Glutamatergic neuron (in vitro differentiated cells): ENCODE results near the gene CCL17. TPM values are rescaled to one million over a fixed set of nuclear protein-coding genes. Genes with fewer than 3 reads are reported as not detected.

Experiments
- DNase-seq: peaks from one replicate; pipeline ENCODE4 v3.0.0; 2022
- H3K27ac Mint-ChIP-seq: one replicate; pipeline ENCODE4 v1.8.0; 2020; ENCODE audit warnings: mild to moderate bottlenecking, mixed read lengths, inconsistent platforms; ENCODE audit not compliant: unreplicated experiment
- H3K27me3 Mint-ChIP-seq: one replicate; pipeline ENCODE4 v1.8.0; 2020; ENCODE audit warnings: mild to moderate bottlenecking, moderate library complexity, mixed read lengths, inconsistent platforms; ENCODE audit not compliant: unreplicated experiment
- H3K36me3 Mint-ChIP-seq: one replicate; pipeline ENCODE4 v1.8.0; 2020; ENCODE audit warnings: mild to moderate bottlenecking, mixed read lengths, inconsistent platforms; ENCODE audit not compliant: unreplicated experiment
- H3K4me1 Mint-ChIP-seq: one replicate; pipeline ENCODE4 v1.8.0; 2020; ENCODE audit warnings: mild to moderate bottlenecking, low read depth, mixed read lengths, inconsistent platforms; ENCODE audit not compliant: unreplicated experiment
- H3K4me3 Mint-ChIP-seq: one replicate; pipeline ENCODE4 v1.8.0; 2020; ENCODE audit warnings: mild to moderate bottlenecking, mixed read lengths, inconsistent platforms; ENCODE audit not compliant: unreplicated experiment
- H3K9me3 Mint-ChIP-seq: one replicate; pipeline ENCODE4 v1.8.0; 2020; ENCODE audit warnings: mild to moderate bottlenecking, moderate library complexity, mixed read lengths, inconsistent platforms; ENCODE audit not compliant: unreplicated experiment
- long read RNA-seq: library from polyadenylated mRNA; unstranded; transcript quantifications from one replicate; pipeline ENCODE4 v2.0.0, GENCODE V29; 2020; ENCODE audit not compliant: unreplicated experiment
- total RNA-seq: library from RNA; stranded (reverse); fragmentation: NEBNext Ultra II Directional; extraction: Animal tissue kit (Norgen Biotek cat#: 25700); gene quantifications from one replicate; pipeline ENCODE4 v1.2.1, GENCODE V29; 2021; ENCODE audit not compliant: unreplicated experiment
- TF ChIP-seq, protein P1 (sequence below): fragments of 200-600 bp; sonication (generic); IDR thresholded peaks from one replicate; pipeline ENCODE4 v1.5.0; 2021; ENCODE audit not compliant: partially characterized antibody, unreplicated experiment

CCL17 gene
- not detected for total RNA-seq
- long read RNA-seq = 0 reads

DNA sequence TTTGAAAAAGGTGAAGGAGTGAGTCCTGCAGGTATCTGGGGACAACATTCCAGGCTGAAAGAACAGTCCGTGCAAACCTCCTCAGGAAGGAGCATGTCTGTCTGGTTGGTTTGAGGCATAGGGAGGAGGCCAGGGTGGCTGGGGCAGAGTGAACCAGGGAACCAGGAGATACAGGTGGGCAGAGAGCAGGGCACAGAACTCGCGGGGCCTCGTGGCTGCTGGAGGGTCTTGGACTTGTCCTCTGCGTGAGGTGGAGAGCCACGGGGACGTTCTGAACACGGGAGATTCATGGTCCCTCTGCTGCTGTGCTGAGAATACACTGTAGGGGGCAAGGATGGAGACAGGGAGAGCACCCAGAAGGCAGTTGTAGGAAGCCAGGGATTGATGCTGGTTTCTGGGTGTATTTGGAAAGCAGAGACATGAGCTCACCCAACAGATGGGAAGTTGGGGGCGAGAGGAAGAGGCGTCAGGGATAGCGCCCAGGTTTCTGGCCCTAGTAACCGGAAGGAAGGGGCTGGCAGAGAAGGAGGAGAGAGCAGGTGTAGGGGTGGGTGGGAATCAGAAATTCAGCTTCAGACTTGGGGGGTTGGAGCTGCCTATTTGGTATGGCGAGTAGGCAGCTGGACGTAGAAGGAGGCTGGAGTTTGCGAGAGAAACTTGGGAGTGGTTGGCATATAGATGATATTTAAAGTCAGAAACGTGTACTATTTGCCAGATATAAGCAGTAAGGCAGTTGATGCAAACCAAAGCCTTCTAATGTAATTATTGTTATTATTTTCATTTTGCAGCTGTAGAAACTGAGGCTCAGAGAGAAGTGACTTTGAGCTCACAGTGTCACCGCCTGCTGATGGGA, at the start of gene CCL17:
Gene CCL17, plus strand, starts transcription at position 803 of the 853 bp plus-strand sequence. CDS start 9,166 bp downstream, outside the sequence.
- TF ChIP-seq, protein P1, sequence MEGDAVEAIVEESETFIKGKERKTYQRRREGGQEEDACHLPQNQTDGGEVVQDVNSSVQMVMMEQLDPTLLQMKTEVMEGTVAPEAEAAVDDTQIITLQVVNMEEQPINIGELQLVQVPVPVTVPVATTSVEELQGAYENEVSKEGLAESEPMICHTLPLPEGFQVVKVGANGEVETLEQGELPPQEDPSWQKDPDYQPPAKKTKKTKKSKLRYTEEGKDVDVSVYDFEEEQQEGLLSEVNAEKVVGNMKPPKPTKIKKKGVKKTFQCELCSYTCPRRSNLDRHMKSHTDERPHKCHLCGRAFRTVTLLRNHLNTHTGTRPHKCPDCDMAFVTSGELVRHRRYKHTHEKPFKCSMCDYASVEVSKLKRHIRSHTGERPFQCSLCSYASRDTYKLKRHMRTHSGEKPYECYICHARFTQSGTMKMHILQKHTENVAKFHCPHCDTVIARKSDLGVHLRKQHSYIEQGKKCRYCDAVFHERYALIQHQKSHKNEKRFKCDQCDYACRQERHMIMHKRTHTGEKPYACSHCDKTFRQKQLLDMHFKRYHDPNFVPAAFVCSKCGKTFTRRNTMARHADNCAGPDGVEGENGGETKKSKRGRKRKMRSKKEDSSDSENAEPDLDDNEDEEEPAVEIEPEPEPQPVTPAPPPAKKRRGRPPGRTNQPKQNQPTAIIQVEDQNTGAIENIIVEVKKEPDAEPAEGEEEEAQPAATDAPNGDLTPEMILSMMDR = no peak
- Mint-ChIP-seq H3K27ac (no peak within 1 kb of the TSS), H3K36me3 (peaks cover 4% of the 10 kb centered on the region), H3K4me3 (no peak within 1 kb of the TSS), H3K27me3 (peaks cover 13% of the 10 kb centered on the region), H3K4me1 (peaks cover 2% of the 10 kb centered on the region), H3K9me3 (peaks cover under 1% of the 10 kb centered on the region)
- no peak for DNase-seq

DNA sequence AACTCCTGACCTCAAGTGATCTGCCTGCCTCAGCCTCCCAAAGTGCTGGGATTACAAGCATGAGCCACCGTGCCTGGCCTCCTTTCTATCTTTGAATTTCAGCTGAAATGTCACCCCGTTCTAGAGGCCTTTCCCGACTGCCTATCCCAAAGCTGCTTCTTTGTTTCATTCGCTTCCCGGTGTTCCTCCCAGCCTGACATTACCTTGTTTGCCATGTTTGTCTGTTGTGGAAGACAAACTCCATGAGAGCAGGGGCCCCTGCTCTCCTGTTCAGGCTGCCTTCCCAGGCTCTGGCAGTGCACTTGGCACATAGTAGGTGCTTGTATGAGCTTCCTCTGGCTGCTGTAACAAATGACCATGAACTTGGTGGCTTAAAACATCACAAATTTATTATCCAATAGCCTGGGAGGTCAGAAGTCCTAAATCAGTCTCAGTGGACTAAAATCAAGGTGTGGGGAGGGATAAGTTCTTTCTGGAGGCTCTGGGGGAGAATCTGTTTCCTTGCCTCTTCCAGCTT, 48.6 kb upstream of the CCL17 start:
- Mint-ChIP-seq H3K9me3 (no peaks in the 10 kb centered on the region), H3K27ac (no peak overlapping the region), H3K4me3 (no peak overlapping the region), H3K27me3 (no peaks in the 10 kb centered on the region), H3K4me1 (no peaks in the 10 kb centered on the region), H3K36me3 (no peaks in the 10 kb centered on the region)
- TF ChIP-seq, protein P1 = no peak
- no peak for DNase-seq

DNA sequence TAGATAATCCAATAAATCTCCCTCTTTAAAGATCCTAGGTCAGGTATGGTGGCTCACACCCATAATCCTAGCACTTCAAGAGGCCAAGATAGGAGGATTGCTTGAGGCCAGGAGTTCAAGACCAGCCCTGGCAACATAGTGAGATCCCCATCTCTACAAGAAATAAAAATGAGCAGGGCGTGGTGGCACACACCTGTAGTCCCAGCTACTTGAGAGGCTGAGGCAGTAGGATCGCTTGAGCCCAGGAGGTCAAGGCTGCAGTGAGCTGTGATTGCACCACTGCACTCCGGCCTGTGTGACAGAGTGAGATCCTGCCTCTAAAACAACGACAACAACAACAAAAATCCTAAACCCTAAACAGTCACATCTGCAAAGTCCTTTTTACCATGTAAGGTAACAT, 48.0 kb upstream of the CCL17 start:
- Mint-ChIP-seq H3K27me3 (no peaks in the 10 kb centered on the region), H3K27ac (no peak overlapping the region), H3K4me3 (no peak overlapping the region), H3K4me1 (no peaks in the 10 kb centered on the region), H3K9me3 (no peaks in the 10 kb centered on the region), H3K36me3 (no peaks in the 10 kb centered on the region)
- TF ChIP-seq, protein P1 = no peak
- no peak for DNase-seq

DNA sequence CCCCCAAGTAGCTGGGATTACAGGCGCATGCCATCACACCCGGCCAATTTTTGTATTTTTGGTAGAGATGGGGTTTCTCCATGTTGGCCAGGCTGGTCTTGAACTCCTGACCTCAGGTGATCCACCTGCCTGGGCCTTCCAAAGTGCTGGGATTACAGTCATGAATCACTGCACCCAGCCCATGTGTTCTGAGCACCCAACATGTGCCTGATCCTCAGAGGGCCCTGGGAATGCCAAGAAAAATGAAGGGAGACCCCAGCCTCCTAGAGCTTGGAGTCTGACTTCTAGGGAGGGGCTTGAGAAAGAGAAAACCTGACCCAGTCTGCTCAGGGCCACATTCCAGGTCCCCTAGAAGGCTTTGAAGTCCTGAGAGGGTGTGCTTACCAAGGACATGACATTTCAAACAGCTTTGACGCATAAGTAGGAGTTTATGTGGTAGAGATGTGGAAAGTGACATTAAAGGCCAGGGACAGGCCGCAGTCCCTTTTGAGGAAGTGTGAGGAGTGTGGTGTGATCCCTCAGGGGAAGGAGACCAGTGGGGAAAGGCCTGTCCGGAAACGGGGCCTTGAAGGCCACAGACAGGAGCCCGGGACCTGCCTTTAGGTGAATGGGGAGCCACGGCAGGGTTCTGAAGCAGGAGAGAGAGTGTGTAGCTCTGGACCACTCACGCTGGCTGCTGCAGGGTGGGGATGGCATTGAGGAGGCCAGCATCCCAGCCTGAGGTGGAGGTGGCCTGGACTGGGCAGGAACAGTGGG, 47.1 kb upstream of the CCL17 start:
- Mint-ChIP-seq H3K27me3 (no peaks in the 10 kb centered on the region), H3K9me3 (no peaks in the 10 kb centered on the region), H3K4me3 (no peak overlapping the region), H3K36me3 (no peaks in the 10 kb centered on the region), H3K4me1 (no peaks in the 10 kb centered on the region), H3K27ac (no peak overlapping the region)
- TF ChIP-seq, protein P1 = no peak
- DNase-seq = no peak
